Peyer's patch (tissue), 4 donors: Measurements from ENCODE around the gene PMVK.

Source experiments
- POLR2A ChIP-seq, 2 donors: fragments of 450-650 bp; IDR thresholded peaks; one replicate each; pipeline ENCODE4 v1.5.1; 2017; ENCODE audit warnings: antibody characterized with exemption in 2 of 2, mild to moderate bottlenecking in 2 of 2, moderate library complexity in 2 of 2
- TF ChIP-seq, protein P1 (sequence below), 6 experiments: fragments of 450-650 bp in 4 of 6; fragments of 200-600 bp in 2 of 6; sonication (generic) in 1 of 6; IDR thresholded peaks; one replicate each; pipeline ENCODE4 v1.5.1; 2017 to 2019; ENCODE audit warnings: antibody characterized with exemption in 6 of 6, mild to moderate bottlenecking in 3 of 6, moderate library complexity in 1 of 6

DNA sequence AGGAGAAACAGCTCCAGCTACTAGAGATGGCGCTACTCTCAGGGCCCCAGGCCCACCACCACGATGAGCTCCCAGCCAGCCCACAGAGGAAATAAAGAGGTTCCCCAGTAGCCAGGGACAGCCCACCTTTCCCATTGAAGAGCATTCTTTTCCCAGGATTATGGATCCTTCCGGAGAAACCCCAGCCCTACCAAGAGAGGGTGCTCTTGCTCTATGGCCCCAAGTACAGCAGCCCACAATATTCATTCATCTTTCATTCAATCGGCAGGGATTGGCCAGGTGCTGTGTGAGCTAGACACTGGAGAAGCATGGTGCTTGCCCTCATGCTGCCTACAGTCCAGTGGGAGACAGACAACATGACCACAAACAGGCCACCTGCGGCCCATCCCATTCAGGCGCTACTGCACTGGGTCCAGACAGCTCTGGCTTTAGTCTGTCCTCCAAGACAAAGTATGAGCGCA is 29.9 kb downstream of the PMVK start:
- TF ChIP-seq, protein P1, sequence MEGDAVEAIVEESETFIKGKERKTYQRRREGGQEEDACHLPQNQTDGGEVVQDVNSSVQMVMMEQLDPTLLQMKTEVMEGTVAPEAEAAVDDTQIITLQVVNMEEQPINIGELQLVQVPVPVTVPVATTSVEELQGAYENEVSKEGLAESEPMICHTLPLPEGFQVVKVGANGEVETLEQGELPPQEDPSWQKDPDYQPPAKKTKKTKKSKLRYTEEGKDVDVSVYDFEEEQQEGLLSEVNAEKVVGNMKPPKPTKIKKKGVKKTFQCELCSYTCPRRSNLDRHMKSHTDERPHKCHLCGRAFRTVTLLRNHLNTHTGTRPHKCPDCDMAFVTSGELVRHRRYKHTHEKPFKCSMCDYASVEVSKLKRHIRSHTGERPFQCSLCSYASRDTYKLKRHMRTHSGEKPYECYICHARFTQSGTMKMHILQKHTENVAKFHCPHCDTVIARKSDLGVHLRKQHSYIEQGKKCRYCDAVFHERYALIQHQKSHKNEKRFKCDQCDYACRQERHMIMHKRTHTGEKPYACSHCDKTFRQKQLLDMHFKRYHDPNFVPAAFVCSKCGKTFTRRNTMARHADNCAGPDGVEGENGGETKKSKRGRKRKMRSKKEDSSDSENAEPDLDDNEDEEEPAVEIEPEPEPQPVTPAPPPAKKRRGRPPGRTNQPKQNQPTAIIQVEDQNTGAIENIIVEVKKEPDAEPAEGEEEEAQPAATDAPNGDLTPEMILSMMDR (IDR thresholded peaks at IDR 0.05): peak in 4 of 6 experiments; percentile 40 to 84 (median 80)
- no peak for TF ChIP-seq POLR2A (IDR thresholded peaks at IDR 0.05)
